ENCODE measurements around the gene HMGN1. TPM values are rescaled to one million over a fixed set of nuclear protein-coding genes. Genes with fewer than 3 reads are reported as not detected.

HMGN1 gene
- total RNA-seq, 1 donor from 2014 or later: 339 TPM

DNA sequence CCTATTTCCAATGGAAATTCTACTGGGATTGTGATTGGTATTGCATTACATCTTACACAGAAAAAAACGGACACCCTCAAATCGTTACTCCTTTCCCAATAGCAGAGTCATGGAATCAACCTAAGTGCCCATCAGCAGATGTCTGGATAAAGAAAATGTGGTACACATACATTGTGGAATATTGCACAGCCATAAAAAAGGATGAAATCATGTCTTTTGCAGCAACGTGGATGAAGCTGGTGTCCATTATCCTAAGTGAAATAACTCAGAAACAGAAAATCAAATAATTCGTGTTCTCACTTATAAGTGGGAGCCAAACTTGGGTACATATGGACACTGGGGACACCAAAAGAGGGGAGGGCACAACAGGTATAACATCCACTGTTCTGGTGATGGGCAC is 14.3 kb downstream of the HMGN1 start:
- no peak overlapping the region for H3K27ac Mint-ChIP-seq
- no peak overlapping the region for H3K4me3 Mint-ChIP-seq
- H3K27me3 Mint-ChIP-seq: peaks cover 4% of the 10 kb centered on the region
- H3K4me1 Mint-ChIP-seq: no peaks in the 10 kb centered on the region
- intact Hi-C loops (cut with micrococcal nuclease): no loop called here
- H3K9me3 Mint-ChIP-seq: no peaks in the 10 kb centered on the region
- DNase-seq: no peak
- peaks cover 2% of the 10 kb centered on the region for H3K36me3 Mint-ChIP-seq (ENCODE audit: low read depth)

- Mint-ChIP-seq H3K4me3 (no peak overlapping the region), H3K36me3 (ENCODE audit: low read depth) (no peaks in the 10 kb centered on the region), H3K27me3 (peaks cover 6% of the 10 kb centered on the region), H3K27ac (no peak overlapping the region), H3K4me1 (no peaks in the 10 kb centered on the region), H3K9me3 (no peaks in the 10 kb centered on the region)
- intact Hi-C loops (cut with micrococcal nuclease): no loop called here
- DNase-seq: no peak
Observed at GRCh38 chr21:39332175-39332574, 16.7 kb downstream of the HMGN1 start.

DNA sequence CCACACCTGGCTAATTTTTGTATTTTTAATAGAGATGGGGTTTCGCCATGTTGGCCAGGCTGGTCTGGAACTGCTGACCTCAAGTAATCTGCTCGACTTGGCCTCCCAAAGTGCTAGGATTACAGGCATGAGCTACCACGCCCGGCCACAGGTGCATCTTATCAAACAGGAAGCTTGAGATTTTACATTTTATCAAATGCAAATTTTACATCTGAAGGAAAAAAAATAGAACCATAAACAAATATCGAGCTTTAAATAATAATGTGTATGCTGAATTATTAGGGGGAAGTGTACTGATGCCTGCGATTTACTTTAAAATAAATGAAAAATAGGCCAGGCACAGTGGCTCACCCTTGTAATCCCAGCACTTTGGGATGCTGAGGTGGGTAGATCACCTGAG is 18.9 kb downstream of the HMGN1 start:
- intact Hi-C loops (cut with micrococcal nuclease): no loop called here
- Mint-ChIP-seq H3K4me1 (no peaks in the 10 kb centered on the region), H3K27me3 (peaks cover 6% of the 10 kb centered on the region), H3K9me3 (no peaks in the 10 kb centered on the region), H3K4me3 (no peak overlapping the region), H3K27ac (no peak overlapping the region), H3K36me3 (ENCODE audit: low read depth) (no peaks in the 10 kb centered on the region)
- no peak for DNase-seq

DNA sequence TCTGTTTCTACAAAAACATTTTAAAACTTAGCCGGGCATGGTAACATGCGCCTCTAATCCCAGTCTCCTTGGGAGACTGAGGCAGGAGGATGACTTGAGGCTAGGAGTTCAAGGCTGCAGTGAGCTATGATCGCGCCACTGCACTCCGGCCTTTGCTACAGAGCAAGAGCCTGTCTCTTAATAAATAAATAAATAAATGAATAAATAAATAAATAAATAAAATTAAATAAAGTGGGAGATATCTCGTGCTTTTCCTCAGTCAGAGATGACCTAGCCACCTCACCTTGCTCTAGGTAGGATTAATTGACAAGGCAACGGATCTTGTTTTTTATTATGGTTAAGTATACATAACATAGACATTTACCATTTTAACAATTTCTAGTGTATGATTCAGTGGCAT is 21.2 kb downstream of the HMGN1 start:
- no peaks in the 10 kb centered on the region for H3K4me1 Mint-ChIP-seq
- intact Hi-C loops (cut with micrococcal nuclease): no loop called here
- H3K4me3 Mint-ChIP-seq: no peak overlapping the region
- peaks cover 7% of the 10 kb centered on the region for H3K27me3 Mint-ChIP-seq
- H3K36me3 Mint-ChIP-seq (ENCODE audit: low read depth): no peaks in the 10 kb centered on the region
- H3K9me3 Mint-ChIP-seq: no peaks in the 10 kb centered on the region
- DNase-seq: no peak
- H3K27ac Mint-ChIP-seq: no peak overlapping the region

GRCh38 chr21:39326607-39327307 is 22.1 kb downstream of the HMGN1 start:
- intact Hi-C loops (cut with micrococcal nuclease): no loop called here

DNA sequence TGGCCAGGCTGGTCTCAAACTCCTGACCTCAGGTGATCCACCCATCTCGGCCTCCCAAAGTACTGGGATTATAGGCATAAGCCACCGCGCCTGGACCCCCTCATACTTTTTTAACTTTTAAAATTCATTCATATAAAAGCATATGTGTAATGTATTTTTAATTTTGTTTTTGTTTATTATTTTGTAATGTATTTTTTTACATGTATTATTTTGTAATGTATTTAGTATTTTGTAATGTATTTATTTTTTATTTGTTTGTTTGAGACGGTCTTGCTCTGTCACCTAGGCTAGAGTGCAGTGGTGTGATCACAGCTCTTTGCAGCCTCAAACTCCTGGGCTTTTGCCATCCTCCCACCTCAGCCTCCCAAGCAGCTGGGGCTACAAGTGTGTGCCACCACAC is 23.4 kb downstream of the HMGN1 start:
- no peaks in the 10 kb centered on the region for H3K9me3 Mint-ChIP-seq
- H3K36me3 Mint-ChIP-seq (ENCODE audit: low read depth): no peaks in the 10 kb centered on the region
- peaks cover 7% of the 10 kb centered on the region for H3K27me3 Mint-ChIP-seq
- H3K4me1 Mint-ChIP-seq: no peaks in the 10 kb centered on the region
- intact Hi-C loops (cut with micrococcal nuclease): no loop called here
- no peak for DNase-seq
- no peak overlapping the region for H3K4me3 Mint-ChIP-seq
- H3K27ac Mint-ChIP-seq: no peak overlapping the region

More at GRCh38 chr21:39326607-39327307, 22.1 kb downstream of the HMGN1 start:
- Mint-ChIP-seq H3K27me3 (peaks cover 6% of the 10 kb centered on the region), H3K4me1 (no peaks in the 10 kb centered on the region), H3K27ac (no peak overlapping the region), H3K9me3 (no peaks in the 10 kb centered on the region), H3K4me3 (no peak overlapping the region), H3K36me3 (ENCODE audit: low read depth) (no peaks in the 10 kb centered on the region)
- DNase-seq: no peak

- no peak overlapping the region for H3K27ac Mint-ChIP-seq
- H3K36me3 Mint-ChIP-seq (ENCODE audit: low read depth): no peaks in the 10 kb centered on the region
- no peak overlapping the region for H3K4me3 Mint-ChIP-seq
- H3K4me1 Mint-ChIP-seq: no peaks in the 10 kb centered on the region
- no peaks in the 10 kb centered on the region for H3K9me3 Mint-ChIP-seq
- H3K27me3 Mint-ChIP-seq: peaks cover 7% of the 10 kb centered on the region
- intact Hi-C loops (cut with micrococcal nuclease): no loop called here
- DNase-seq: no peak
Observed at GRCh38 chr21:39321424-39321823, 27.5 kb downstream of the HMGN1 start.

DNA sequence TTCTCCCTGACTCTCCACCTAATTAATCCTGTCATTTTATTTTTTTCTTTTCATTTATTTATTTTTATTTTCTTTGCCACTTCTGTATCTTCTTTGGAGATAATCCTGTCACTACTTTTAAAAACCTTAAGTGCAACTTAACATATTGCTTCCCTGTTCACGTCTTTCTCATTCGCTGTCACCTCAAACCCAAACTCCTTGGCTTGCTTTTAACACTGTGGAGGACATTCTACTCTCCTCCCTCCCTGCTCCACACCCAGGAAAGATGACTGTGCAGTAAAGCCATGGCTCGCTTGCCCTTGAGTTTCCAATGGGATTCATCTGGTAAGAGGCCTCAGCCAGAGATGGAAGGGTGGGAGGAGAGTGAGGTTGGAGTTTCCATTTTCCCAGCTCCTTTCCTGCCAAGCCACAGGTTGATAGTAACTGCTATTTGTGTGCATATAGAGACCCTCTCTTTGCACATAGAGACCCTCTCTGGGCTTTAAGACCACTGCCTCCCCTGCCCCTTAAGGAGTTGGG is 29.0 kb downstream of the HMGN1 start:
- no peak overlapping the region for H3K4me3 Mint-ChIP-seq
- intact Hi-C loops (cut with micrococcal nuclease): no loop called here
- H3K4me1 Mint-ChIP-seq: peaks cover 8% of the 10 kb centered on the region
- no peaks in the 10 kb centered on the region for H3K36me3 Mint-ChIP-seq (ENCODE audit: low read depth)
- peaks cover 7% of the 10 kb centered on the region for H3K27me3 Mint-ChIP-seq
- no peak for DNase-seq
- H3K27ac Mint-ChIP-seq: no peak overlapping the region
- no peaks in the 10 kb centered on the region for H3K9me3 Mint-ChIP-seq

GRCh38 chr21:39319251-39319756 is 29.6 kb downstream of the HMGN1 start:
- intact Hi-C loops (cut with micrococcal nuclease): no loop called here
- Mint-ChIP-seq H3K27ac (no peak overlapping the region), H3K36me3 (ENCODE audit: low read depth) (peaks cover 3% of the 10 kb centered on the region), H3K4me3 (no peak overlapping the region), H3K27me3 (peaks cover 7% of the 10 kb centered on the region), H3K9me3 (no peaks in the 10 kb centered on the region), H3K4me1 (peaks cover 12% of the 10 kb centered on the region)
- no peak for DNase-seq

DNA sequence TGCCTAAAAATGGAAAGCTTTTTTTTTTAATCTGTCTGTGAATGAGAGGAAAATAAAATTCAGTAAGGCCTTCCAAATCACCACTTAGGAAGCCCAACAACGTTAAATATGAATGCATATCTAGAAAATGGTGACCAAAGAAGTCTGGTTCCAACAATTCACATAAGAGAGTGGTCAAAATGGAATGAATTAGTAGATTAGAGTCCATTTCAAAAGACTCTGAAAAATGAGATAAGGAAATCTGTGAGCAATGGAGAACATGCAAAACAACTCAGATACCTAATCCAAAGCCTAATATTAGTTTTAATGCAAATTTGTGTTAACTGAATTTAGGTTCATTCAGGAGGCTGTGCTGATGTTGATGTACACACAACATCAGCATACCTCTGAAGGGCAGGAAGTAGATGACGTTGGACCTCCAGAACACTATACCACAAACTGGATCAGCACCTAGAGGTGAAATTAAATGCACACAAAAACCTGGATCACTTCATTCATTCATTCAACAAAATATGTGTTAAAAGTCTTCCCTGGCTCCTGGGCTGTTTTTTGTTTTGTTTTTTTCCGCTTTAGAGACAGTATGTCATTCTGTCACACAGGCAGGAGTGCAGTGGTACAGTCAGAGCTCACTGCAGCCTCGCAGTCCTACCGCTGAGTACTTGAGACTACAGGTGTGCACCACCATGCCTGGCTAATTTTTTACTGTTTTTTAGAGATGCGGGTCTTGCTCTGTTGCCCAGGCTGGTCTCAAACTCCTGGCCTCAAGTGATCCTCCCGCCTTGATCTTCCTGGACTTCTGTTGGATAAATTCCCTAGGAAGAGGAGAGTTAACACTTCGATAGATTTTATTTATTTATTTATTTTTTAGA is 30.6 kb downstream of the HMGN1 start:
- peaks cover 13% of the 10 kb centered on the region for H3K4me1 Mint-ChIP-seq
- DNase-seq: no peak
- peaks cover 7% of the 10 kb centered on the region for H3K27me3 Mint-ChIP-seq
- no peaks in the 10 kb centered on the region for H3K9me3 Mint-ChIP-seq
- H3K4me3 Mint-ChIP-seq: no peak overlapping the region
- no peak overlapping the region for H3K27ac Mint-ChIP-seq
- H3K36me3 Mint-ChIP-seq (ENCODE audit: low read depth): peaks cover 4% of the 10 kb centered on the region
- intact Hi-C loops (cut with micrococcal nuclease): no loop called here

DNA sequence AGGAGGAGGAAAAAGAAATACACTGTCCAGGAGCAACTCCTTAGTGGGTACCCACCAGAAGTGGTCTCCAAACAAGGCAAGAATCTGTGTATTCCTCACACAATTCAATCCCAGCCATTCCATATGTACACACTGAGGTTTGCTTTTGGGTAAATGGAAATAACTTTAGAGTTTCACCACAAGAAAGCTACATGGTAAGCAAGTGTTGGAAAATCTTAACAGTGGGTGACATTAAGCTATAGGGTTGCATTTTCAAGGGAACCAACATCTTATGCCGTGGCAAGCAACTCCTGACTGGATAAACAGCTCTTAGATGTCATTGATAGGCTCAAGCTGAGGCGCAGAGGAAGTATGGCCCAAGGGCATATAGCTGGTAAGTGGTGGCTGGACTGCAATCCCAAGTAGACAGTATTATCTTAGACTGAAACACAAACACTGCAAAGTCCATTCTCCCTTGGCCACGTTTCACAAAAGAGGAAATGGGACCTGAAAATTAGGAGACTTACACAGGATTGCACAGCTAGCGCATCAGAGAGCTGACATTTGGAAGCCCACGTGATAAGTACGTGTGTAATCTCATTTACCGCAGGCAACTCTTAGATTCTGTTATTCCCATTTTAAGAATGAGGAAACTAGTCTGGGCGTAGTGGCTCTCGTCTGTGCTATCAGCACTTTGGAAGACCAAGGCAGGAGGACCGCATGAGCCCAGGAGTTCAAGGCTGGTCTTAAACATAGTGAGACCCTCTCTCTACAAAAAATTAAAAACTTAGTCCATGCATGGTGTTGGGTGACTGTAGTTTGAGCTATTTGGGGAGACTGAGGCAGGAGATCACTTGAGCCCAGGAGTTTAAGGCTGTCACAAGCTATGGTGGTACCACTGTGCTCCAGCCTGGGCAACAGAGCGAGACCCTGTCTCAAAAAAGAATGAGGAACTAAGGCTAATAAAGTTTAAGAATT is 31.5 kb downstream of the HMGN1 start:
- no peak overlapping the region for H3K4me3 Mint-ChIP-seq
- peaks cover 4% of the 10 kb centered on the region for H3K27me3 Mint-ChIP-seq
- peaks cover 13% of the 10 kb centered on the region for H3K4me1 Mint-ChIP-seq
- no peaks in the 10 kb centered on the region for H3K9me3 Mint-ChIP-seq
- peaks cover 4% of the 10 kb centered on the region for H3K36me3 Mint-ChIP-seq (ENCODE audit: low read depth)
- no peak for DNase-seq
- no peak overlapping the region for H3K27ac Mint-ChIP-seq
- intact Hi-C loops (cut with micrococcal nuclease): no loop called here

- DNase-seq: no peak
- H3K4me1 Mint-ChIP-seq: peaks cover 19% of the 10 kb centered on the region
- H3K4me3 Mint-ChIP-seq: no peak overlapping the region
- no peak overlapping the region for H3K27ac Mint-ChIP-seq
- H3K27me3 Mint-ChIP-seq: peaks cover 4% of the 10 kb centered on the region
- peaks cover 11% of the 10 kb centered on the region for H3K36me3 Mint-ChIP-seq (ENCODE audit: low read depth)
- H3K9me3 Mint-ChIP-seq: no peaks in the 10 kb centered on the region
- intact Hi-C loops (cut with micrococcal nuclease): no loop called here
Observed at GRCh38 chr21:39316729-39317128, 32.2 kb downstream of the HMGN1 start.

DNA sequence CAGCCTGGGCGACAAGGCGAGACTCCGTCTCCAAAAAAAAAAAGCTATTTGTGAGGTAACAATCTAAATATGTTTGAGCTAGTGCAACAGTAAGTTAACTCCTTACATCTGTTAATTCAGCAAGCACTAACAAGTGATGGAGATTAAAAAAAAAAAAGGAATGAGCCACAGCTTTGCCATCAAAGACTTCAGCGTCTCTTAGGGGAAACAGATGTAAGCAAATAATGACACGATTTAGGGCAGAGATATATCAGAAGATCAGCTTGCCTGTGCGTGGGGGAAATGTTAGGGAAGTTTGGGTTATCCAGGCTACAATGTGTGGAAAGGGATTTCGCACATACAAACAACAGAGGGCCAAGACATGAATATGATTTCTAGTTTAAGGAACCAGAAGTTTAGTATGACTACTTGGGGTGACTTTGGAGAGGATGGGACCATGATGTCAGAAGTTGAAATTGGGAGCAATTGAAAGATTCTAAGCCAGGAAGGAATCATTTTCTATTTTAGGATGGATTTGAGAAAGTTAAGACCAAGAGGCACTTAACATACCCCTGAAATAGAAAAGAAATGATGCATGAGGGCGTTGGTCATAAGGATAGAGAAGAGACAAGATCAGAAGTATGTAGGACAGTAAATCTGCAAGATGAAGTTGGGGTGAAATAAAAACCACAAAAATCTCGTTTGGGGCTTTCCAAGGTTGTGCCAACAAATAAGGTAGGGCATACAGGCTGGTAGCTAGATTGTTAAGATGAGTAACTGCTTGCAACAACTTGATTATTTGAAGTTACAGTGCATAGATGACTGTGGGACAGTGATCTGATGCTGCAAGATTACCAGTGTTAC is 33.1 kb downstream of the HMGN1 start:
- intact Hi-C loops (cut with micrococcal nuclease): no loop called here
- Mint-ChIP-seq H3K27ac (peak overlapping the region; percentile 25), H3K4me3 (peak overlapping the region; percentile 14), H3K4me1 (peaks cover 26% of the 10 kb centered on the region), H3K27me3 (peaks cover 2% of the 10 kb centered on the region), H3K36me3 (ENCODE audit: low read depth) (peaks cover 12% of the 10 kb centered on the region), H3K9me3 (no peaks in the 10 kb centered on the region)
- no peak for DNase-seq

Measured in activated CD4-positive, alpha-beta T cell treated with anti-CD3 and anti-CD28 coated beads, Interleukin-2, amount 10 ng/mL, durations not matched to agents 24 days and 14 days (primary cell).